ENCODE results near the gene SYT9.

DNA sequence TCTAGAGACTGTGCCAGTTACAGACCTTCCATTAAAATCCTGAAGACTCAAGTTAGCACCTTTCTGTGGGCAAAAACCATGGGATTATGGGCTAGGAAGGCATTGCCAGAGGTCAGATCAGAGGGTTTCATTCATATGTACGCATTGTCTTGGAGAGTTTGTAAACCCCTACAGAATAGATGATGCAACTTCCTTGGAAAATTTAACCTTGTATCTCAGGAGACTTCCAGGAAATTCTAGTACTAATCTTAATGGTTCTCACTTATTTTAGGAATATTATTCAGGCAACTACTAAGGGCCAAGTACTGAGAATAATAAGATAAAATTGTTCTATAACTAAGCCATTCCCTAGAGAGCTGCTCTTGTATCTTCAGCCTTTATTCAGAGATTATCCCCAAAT, 240.5 kb downstream of the SYT9 start:
- TF ChIP-seq POLR2A (IDR thresholded peaks at IDR 0.05; ENCODE audit: low read depth, low read length) (no peak), TAF1 (IDR thresholded peaks at IDR 0.05; ENCODE audit: borderline replicate concordance, low read depth, low read length) (no peak)

Measured in GM12892 (cell line).